Stimulated activated CD4-positive, alpha-beta T cell treated with anti-CD3 and anti-CD28 coated beads, Interleukin-1b, Interleukin-23, amount 100 ng/mL, for 4 hours (primary cell): ENCODE results near the gene UROS.

Experiments
- DNase-seq, 2 donors: peaks; one replicate each; pipeline ENCODE4 v3.0.0-alpha.2; 2020; ENCODE audit warnings: low read depth in 2 of 2

UROS gene

DNA sequence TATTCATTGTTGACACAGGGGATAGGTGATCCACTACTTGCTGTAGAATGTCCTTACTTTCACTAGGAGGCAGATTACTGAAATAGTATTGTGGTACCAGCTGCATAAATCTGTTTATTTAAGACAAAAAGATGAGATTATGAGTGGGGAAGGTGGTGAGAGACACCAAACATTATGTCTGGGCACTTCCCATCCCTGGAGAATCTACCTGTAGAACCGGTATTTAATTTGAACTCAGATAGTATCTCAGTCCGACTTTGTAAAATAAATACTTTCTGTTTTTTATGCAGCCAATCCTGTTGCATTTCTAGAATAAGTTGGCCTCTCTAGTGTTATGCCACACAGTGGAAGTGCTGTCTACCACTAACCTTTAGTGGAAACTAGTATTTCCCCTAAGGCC, 13.7 kb upstream of the UROS start:
- DNase-seq = no peak

DNA sequence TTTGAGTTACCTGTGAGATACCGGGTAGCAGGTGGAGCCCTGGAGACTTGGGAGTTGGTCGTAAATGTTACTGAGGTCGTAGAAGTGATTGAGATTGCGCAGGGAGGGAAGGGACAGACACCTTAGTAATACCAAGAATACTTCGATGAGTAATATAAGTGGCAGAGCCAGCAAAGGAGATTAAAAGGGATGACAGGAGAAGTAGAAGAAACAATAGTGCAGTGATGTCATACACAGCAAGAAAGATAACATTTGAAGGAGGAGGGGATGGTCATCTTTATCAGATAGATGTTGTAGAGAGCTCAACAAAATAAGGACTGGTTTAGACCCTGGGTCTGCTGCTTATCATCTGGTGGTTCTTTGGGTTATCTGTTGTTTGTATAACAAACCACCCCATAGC, 5.3 kb upstream of the UROS start:
- no peak for DNase-seq

DNA sequence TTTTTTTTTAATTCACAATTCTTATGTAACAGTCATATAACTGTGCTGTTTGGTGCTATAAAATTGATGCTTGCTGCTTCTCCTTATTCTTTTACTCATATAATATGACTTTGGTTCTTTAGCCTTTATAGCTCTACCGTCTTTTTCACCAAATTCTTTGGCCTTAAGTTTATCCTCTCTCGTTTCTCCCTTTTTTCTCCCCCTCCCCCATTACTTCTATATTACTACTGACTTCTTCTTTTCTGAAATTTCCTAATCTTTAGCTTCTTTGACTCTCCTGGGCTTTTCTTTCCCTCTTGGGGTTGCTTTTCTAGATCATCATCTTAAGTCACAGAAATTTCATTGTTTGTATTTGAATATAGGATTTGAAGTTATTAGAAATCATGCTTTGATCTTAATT, 4.1 kb upstream of the UROS start:
- DNase-seq = no peak

DNA sequence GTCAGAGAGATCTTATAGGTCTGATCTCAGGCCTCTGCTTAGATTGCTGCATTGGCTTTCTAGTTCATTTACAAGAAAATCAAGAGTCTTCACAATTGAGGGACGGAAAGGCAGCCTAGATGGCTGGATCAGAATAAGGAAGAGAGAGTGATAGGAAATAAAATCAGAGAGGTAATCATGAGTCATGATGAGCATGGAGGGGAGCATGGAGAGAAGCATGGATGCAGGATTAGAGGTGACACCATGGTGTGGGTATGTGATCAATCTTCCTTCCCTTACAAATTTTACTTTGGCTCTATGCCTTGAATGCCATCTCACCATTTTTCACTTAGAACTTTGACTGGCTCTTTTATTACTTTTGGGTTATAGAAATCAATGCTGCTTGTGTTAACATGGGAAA, 1.7 kb upstream of the UROS start:
- DNase-seq = no peak

DNA sequence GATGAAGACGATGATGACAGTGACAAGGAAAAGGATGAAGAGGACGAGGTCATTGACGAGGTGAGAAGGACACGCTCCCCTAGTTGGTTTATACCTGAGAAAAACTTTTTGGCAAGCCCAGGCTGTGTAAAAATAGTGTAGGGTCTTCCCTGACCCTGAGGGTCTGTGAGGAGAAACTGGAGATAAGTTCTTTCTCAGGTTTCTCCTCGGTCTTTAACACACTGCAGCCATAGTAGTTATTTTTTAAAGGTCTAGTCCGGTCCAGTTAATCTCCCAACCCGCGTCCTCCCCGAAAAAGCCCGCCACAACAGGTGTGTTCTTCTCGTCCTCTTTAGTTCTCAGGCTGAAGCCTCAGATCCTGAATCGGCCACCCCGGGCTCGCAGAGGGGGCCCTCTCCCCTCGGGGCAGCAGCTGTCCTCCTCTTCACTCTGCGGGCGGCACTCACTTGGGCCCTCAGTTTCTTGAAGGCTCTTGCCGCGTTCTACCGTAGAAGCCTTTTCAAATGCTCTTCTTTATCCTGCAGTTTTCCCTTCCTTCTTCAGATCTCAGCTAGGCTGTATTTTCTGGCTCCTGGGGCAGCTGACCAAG, 699 bp upstream of the UROS start:
- peak in 1 of 2 donors; percentile 10 for DNase-seq

DNA sequence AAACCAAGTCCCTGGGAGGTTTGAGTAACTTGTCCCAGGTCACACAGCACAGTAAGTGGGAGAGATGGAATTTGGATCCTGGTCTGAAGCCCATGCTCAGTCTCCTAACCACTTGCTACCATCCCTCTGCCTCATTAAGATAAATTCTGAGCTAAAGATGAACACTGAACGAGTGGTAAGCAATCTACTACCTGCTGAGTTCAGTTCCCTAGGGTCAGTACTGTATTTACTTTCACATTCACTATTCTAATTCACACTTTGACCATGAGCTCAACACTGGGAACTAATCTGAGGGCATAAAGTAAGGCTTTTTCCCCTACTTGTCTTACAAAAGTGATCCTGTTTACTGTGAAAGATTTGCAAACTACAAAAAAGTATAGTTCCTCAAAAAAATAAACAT, 2.4 kb downstream of the UROS start:
- DNase-seq = no peak

DNA sequence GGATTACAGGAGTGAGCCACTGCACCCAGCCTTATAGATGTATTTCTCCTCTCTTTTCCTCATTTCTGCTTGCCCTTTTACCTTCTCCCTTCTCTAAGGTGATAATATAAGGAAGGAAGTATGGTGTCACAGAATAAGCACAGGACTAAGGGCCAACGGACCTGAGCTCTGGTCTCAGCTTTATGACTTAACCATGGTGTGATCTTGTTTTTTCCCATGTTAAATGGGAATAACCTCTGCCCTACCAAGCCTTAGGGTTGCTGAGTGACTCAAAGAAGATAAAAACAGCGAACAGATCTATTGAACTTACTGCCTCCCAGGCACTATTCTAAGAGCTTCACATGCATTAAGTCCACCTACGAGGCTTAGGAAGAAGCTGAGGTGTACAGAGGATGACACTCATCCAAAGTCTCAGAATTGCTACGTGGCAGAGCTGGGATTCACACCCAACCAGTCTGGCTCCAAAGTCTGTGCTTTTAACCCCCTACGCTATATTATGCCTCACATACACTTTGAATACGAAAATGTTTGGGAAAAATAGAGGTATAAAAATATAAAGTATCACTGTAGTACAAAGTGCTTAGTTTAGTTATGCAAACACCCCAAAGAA, 5.6 kb downstream of the UROS start:
- no peak for DNase-seq

DNA sequence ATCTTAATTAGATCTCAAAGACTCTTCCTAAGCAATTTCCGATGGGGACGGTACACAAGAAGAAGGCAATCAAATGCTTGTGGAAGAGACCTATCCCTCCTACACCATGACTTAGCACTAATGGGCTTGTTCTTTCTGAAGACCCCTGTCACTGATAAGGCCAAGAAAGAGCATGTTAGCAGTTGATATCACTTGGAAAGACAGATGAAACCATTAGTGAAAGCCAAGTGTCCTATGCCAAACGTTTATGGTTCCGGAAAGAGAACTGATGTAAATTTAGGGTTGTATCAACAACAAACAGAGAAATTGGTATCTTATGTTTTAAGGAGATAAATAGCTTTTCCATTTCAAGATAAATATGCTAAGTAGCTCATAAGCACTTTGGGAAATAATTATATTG, 6.5 kb downstream of the UROS start:
- no peak for DNase-seq

DNA sequence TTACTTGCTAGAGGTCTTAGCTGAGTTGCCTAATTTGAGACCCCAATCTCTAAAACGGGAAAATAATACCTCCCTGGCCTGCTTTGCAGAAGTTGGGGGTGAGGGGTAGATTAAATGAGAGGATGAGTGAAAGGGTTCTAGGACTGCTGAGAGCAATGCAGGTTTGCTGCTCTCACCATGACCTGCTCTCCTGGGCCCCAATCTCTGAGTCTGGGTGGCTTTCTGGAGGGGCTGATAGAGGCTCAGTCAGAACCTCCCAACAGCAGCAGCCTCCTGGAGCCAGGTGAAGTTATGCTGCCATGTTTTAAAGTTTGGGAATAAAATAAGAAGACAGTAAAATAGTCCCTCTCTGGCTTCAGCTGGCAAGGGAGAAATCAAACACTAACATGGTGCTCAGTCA, 7.3 kb downstream of the UROS start:
- no peak for DNase-seq

DNA sequence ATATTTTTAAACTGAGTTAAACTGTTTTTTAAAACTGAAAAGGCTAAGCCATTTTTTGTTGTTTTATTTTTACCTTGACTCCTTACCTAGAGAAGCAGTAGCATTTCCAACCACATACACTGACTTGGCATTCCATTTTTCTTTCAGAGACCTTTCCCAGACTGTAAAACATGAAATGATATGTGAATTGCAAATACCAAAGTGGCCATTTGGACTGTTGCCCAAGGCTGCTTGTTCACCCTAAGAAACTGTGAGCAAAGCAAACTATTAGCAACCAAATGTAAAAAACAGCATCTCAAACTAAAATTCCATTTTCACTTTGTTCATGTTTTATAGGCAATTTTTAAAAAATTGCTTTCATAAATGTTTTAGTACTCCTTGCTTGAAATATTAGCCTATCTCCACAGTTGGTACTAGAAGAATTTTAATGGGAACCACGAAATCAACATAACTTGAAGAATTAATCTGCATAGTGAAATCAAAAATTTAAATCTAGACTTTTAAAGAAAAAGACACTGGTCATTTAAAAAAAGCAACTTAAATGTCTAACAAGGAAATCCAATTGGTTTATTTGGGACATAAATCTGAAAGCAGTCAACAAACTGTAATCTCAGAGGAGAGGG, 10.8 kb downstream of the UROS start:
- DNase-seq = no peak

DNA sequence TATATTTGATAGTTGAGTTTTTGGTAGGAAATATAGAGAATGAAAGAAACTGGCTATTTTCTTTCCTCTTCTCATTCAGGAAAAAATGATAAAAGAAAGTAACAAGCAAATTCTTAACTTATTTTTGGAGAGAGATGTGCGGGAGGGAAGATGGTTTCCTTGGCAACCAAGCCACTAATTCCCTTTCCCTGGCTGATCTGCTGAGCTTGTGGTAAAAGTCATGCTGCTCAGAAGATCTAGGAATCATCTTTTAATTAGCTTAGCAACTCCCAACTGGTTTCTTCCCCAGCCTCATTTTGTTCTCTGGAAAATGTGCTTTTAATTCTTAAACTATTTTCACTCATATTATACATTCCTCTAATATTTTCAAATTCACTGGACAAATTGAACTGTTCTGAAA, 11.8 kb downstream of the UROS start:
- no peak for DNase-seq

DNA sequence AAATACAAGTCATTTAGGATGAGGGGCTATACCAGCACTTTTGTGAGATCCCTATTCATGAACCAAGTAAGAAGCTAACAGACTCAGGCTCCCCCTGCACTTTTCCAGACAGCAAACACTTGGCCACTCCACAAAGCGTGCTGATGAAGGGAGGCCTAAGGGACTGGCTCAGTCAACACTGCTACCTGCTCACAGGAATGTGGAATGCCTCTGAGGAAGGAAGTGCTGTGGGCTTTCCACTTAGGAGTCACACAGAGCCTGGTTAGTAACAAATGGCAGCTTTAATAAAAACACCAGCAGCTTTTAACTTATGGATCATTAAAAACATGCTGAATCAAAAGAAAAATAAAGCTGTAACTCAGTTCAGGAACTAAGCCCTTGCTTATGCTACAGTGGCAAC, 15.0 kb downstream of the UROS start:
- no peak for DNase-seq

DNA sequence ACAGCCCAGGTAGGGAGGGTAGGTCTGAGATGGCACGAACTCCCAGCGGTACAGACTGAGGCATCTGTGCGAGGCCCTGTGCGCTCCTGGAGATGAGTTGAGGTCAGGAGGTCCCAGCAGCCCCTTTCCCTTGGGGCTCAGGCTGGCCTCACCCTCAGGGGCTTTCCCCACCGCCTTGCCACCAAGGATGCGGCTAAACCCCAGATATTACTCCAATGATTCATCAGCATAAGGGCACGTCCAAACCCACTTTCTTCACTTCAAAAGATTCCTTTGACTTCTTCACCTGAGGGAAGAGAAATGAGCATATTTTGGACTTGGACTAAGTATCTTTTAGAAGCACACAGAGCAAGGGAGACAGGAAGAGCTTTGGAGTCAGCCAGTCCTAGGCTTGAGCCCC, 20.3 kb downstream of the UROS start:
- no peak for DNase-seq

DNA sequence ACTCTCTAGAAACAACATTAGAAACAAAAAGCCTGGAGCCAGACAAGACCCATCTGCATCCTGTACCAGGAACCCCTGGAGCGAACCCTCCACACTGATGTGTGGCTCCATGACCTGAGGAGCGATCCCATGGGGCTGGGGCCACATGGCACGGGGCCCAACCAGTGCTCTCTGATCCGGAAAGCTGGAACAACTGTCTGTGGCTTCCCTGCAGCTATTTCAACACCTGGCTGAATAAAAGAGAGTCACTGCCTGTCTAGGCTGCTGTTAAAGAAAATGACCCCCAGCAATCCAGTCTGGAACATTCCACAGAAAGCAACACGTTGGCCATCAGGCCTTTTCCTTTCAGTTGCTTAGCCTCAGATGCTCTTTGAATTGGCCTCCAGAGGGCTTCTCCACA, 20.9 kb downstream of the UROS start:
- DNase-seq = no peak

DNA sequence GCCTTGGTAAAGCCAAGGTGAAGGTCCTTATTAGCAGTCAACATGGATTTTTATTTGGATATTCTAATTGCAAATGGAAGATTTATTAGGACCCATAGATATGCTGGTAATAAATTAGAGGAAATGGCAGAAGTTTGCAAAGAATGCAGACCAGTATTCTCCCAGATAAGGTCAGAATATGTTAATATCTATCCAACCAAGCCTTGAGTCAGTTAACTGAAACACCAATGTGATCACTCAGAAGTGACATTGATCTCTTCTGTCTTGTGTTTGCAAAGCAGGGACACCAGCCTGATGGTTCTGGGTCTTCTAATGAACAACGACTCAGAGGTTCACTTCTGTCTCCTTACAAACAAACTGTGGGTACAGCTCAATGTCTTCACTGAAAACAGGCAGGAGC, 21.5 kb downstream of the UROS start:
- no peak for DNase-seq

DNA sequence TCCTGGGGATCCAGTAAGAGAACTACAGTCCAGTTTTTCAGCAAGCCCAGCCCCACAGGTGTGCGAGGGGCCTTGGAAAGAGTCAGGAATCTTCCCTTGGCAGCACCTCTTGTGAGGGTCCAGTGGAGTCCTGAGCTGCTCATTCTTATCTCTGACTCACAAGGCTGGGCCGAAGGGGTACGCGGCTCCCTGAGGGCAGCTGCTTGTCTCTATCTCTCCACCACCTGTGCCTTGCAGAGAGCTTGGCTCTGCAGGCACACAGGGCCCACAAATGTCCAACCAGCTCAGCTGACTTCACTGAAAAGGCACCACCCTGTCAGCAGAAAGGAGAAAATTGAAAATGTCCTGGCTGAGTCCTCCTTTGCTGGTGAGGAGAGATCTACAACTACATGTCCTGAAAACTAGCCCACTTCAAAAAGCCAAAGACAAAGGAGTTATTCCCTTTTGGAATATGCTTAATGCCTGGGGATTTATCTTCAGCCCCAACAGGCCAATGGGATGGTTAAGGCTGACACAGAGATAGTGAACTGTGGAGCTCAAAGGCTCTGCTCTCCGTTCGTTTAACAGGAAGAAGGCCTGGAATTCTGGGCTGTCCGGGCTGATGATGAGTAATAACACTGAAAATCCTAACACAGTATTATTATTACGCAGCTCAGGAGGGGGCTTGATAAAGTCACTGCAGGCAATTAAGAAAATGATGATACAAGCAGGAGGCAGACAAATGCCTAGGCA, 23.4 kb downstream of the UROS start:
- DNase-seq = no peak

DNA sequence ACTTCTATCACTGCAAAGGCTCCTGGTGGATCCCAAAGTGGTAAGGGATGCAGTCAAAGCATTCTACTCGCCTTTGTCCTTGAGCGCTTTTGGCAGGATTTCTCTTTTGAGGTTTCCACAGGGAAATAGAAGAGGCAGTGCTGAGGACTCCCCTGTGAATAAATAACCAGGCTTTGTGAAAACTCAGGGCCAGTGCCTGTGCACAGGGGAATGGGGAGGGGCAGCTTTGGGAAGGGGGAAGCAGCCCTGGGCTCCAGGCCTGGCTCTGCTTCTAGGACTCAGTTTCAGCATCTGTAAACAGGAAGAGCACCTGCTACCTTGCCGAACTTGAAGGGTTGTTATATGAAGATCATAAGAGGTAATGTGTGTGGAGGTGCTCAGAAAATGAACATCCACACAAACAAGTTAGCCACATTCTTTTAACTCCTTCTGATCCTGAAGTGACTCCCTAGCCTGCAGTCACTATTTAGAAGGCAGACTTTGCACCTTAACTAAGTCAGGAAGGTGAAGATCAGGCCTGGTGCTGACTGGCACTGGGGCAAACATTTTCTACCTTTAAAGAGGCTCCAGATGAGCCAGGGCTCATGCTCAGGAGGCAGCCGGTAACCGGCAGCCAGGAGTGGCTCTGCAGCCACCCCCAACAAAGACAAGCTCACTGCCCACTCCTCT, 24.9 kb downstream of the UROS start:
- DNase-seq = no peak

DNA sequence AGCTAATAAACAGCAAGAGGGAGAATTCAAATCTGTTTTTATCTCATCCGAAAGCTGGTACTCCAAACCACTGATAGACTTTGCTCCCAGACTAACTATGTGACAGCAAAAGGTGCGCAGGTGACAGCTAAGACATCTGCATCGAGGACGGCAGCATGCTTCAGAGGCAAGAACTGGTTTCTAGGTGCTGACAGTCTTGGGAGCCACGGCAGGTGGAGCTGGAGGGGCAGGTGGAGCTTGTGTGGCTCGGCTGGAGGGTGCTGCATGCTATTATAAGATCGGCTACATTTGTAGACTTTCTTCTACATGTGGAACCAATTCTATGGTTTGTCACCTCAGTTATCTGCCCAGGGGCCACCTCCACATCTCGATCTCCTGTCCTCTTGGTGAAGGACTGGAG, 25.6 kb downstream of the UROS start:
- DNase-seq = no peak

DNA sequence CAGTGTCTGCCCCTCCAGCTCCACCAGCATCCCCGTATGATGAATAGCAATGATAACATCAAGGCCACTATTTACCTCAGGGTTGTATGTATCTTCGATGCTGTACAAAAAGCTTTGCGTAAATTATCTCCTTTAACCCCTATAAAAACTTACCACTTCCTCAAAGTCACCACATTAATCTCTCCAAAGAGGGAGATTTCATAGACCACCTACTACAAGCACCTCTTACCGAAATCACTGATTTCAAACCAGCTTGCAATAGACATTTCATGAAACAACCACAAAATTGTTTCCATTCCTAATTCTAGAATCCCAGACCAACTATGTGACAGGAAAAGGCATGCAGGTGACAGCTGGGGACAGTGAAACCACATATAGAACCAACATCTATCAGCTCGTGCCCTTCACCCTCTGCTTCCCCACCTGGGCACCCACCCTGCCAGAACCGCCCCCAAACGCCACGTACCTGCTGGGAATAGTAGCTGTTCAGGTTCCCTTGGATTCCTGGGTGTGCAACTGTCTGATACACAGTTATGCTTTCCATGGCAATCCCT, 27.3 kb downstream of the UROS start:
- no peak for DNase-seq

DNA sequence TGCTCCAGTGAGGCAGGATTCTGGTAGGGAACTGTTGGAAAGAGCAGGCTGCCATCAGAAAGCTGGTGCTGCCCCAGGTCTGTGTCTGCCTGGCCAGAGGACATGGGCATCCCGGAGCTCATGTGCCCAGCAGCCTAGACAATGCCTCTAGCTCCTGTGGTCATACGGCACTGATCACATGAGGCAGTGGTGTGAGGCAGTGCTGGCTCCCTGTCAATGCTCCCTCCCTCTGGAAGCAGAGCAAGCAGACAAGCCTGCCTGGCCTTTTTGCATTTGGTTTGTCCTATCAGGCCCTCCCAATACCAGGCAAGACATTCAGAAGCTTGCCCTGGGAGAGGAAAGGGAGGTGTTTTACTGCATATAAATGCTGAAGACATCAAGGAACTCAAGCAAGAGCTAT, 27.9 kb downstream of the UROS start:
- no peak for DNase-seq

DNA sequence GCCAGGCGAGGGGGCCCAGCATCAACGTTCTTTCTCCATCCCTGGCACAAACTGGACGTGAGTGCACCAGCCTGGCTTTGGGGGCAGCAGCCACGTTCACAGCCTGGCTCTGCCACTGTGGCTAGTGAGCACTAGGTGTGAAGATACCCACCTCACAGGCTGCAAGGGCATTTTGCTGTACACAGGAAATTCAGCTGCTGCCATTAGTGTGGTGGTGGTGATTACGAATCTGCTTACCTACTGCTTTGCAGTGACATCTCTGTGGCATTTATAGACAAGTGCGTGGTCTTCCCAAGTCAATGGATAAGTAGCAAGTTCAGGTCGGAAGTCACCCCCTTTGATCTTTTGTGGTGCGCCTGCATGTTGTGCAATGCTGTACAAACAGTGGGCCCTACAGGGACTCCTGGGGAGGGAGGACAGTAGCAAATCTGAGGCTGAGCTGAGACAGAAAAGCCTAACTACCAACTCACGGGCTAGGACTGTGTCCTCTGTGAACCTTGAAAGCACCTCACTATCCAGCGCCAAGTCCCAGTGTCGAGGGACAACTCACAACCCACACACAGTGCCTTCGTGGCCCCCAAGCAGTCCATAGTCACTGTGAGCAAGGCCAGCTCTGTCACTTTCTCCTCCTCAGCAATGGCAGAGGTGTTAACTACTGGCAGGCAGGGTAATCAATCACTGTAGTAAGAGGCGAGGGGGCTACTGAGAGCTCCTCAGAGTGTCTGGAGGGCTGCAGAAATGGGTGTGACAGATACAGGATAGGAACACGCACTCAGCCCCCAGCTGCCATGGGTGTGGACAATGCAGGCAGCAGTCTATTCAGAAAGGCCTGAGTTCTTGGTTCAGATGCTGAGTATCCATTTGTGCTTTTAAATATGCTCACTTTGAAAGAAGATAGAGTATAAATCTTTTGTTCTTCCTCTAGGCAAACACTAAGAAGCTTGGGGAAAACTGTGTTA, 30.4 kb downstream of the UROS start:
- no peak for DNase-seq
